ENCODE data around the gene GLP1R.
A peak's percentile ranks its signal among the peaks of the same experiment; 100 is the strongest.

GLP1R gene

DNA sequence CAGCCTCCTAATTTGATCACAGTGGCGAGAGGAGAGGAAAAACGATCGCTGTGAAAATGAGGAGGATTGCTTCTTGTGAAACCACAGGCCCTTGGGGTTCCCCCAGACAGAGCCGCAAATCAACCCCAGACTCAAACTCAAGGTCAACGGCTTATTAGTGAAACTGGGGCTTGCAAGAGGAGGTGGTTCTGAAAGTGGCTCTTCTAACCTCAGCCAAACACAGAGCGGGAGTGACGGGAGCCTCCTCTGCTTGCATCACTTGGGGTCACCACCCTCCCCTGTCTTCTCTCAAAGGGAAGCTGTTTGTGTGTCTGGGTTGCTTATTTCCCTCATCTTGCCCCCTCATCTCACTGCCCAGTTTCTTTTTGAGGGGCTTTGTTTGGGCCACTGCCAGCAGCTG, 37.7 kb downstream of the GLP1R start:
- no peak for DNase-seq (ENCODE audit: low read depth)

- DNase-seq (ENCODE audit: low read depth): no peak
Observed at GRCh38 chr6:39086711-39087110, 38.1 kb downstream of the GLP1R start.

- DNase-seq (ENCODE audit: low read depth): no peak
Observed at GRCh38 chr6:39087197-39087596, 38.6 kb downstream of the GLP1R start.

DNA sequence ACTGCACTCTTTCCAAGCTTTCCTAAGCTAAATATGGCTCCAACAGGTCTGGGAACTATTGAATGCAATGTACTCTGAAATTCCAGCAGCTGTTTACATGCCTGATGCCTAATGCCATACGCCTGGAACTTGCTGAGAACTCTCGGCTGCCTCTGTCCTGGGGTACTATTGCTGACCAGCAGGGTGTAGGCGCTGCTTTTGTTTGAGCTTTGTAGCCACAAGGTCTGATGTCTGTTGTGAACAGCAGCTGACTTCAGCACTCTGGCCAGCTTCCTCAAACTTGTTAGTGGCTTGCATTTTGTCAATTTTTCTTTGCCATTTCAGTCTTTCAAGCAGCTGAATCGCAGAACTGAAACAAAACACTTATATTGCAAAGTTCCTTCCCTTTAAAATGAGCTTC, 39.8 kb downstream of the GLP1R start:
- DNase-seq (ENCODE audit: low read depth): no peak

DNA sequence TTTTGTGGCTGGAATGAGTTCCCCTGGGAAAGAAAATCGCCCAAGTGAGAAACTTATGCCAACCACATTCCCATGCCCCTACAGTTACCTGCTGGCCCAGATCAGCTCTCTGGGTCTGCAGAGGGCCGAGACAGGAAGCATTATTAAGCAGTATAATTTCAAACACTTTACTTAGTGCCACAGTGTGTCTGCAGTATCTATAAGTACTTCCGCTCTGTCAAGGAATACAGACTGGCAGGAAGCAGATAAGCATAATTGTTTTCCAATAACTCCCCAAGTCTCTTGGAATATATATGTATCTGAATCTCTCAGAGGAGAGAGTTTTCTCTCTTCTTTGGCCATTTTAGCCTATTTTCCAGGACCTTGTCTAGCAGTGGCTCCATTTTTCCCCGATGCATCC, 41.5 kb downstream of the GLP1R start:
- no peak for DNase-seq (ENCODE audit: low read depth)

DNA sequence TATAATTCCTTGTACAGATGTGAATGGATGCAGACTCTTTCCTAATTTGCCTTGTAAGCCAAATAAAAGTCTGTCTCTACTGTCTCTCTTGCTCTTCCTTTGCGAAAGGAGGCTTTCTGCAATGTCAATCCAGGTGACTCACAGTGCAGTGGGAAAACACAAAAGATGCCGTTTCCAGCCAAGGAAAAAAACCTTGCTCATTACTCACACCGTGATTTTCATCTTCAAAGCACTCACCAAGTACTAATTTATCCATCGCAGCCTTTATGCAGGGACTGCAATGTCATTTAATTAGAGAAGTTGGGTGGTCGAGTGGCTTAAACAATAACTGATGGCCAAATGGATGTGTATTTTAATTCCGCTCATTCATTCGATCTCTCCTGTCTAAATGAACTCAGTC, 42.6 kb downstream of the GLP1R start:
- DNase-seq (ENCODE audit: low read depth): no peak

DNA sequence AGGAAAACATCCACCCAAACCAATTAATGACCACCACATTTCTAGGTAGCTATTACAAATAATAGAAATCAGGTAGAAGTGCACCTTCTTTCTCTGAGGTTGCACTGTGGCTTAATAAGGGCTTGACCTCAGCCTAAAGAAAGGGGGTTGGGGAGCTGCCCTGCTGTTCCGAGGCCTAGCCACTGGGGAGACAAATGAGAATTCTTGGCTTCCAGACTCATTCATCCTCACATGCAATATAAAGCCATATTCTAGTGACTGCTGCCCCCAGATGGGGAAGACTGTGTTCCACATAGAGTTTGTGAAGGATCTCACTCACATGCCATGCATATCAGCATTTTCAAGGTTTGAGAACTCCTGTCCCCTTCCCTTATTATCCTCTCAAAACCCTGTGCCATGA, 43.5 kb downstream of the GLP1R start:
- DNase-seq (ENCODE audit: low read depth): no peak

DNA sequence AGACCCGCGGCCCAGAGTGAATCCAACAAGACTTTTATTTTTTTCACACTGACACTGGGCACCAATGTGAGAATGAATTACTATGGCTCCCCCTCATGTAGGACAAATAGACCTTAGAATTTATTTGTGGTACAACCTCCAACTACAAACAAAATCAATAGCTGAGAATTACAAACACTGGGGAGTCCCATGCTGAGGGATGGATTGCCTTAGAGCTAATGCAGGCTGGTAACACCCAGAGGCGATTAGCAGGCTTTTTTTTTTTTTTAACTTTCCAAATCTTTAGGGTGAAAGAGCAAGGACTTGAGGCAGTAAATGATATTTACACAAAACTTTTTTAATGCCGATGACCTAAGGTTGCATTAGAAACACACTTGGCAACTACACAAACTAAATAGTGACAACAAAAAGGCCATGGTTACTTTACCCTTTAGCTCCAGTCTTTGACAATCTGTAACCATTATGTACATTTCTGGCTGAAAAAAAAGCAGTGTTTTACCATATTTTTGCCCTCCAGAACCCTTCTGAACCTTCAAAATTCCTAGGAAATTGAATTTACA, 44.6 kb downstream of the GLP1R start:
- no peak for DNase-seq (ENCODE audit: low read depth)

- DNase-seq (ENCODE audit: low read depth): no peak
Observed at GRCh38 chr6:39095578-39095977, 47.0 kb downstream of the GLP1R start.

- no peak for DNase-seq (ENCODE audit: low read depth)
Observed at GRCh38 chr6:39100358-39100757, 51.8 kb downstream of the GLP1R start.

DNA sequence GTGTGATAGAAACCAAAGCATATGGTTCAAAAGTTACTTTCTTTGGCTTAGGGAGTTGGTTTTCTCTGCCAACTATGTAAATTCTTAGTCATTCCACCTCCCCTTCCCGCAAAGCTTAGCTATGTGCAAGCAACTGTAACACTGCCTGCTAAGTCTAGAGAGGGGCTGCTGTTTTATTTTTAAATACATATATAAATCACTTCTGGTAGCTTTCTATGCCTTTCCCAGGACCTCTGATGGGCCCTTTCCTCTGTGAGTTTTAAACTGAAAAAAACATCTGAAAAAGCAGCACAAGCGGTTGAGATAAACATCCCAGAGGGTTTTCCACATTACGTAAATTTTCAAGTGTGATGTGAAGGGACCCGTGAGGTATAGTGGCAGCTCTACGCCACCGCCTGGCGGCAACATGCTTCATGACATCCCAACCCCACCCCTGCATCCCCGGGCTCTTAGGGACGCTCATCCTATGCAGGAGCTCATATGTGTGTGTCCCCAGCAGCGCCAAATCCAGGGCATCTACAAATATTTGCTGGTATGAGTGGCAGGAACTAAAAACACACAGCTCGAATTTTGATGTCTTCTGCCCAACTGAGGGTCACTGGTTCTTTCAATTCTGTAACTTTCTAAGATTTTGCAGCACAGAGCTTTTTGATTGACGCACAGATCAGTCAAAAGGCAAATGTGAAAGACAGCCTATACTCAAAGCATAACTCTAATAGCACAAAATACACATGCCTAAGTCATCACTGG, 53.7 kb downstream of the GLP1R start:
- DNase-seq (ENCODE audit: low read depth): no peak

- no peak for DNase-seq (ENCODE audit: low read depth)
Observed at GRCh38 chr6:39102821-39103136, 54.2 kb downstream of the GLP1R start.

GRCh38 chr6:39104528-39104927, 55.9 kb downstream of the GLP1R start:
- no peak for DNase-seq (ENCODE audit: low read depth)

DNA sequence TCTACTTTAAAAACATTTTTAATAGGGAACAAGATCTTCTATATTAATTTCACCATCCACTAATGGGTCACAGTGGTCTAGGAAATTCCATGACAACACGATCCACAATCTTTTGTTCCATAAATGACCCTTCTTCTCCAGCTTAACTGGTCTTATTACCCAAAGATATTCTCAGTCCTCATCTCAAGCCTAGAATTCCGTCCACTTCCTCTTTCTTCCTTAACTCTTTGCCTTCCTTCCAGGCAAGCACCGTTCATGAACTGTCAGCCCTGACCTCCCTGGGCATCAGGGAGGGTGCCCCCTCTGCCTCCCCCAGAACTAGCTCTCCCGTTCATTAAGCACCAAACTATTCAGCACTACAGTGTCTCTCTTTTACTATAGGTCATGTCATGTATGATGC, 58.5 kb downstream of the GLP1R start:
- DNase-seq (ENCODE audit: low read depth): no peak

- no peak for DNase-seq (ENCODE audit: low read depth)
Observed at GRCh38 chr6:39107641-39108040, 59.1 kb downstream of the GLP1R start.

DNA sequence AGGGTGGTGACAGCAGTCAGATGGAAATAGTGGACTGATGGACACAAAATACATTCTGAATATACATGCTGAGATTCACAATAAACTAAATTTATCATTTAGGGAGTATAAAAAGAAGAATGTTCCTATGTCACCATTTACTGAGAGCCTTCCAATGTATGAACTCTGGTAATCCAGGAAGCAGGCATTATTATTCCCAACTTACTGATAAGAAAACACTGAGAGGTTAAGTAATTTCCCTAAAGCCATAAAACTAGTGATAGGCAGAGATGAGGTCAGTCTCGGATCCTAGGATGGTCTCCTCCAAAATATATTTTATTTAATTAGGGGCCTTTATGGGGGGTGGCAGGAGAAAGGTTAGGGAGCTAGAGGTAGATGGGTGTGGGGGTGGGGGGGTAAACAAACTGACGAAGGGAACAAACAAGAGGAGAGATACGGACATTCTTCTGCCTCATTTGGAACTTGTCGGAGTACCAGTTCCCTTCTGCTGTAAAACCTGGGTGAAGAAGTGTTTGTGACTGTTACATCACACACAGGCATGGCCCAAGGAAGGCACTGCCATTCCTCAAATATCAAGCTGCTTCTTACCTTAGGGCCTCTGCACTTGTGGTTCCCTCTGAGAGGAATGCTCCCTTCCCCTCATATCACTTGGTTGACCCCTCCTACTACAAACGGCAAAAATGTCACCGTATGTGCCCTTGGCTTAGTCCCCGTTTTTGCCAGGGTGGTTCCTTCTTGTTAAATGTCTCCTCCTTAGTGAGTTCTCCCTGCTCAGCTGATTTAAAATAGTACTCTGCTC, 59.7 kb downstream of the GLP1R start:
- no peak for DNase-seq (ENCODE audit: low read depth)

DNA sequence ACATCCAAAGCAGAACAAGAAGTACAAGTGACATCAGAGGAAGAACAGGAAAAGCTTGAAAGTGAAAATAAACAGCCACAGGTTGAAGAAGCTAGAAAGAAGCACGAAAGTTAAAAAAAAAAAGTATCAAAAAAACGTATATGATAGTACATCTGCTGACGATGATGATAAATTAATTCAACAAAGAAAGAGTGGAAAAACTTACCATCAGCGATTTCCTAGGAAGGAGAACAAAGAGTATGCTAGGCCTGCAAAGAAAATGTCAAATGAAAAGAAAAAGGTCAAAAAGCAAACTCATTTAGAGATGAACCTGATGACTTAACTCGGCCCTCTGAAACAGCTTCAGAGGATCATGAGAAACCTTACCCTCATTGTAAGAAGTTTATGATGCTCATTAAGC, 62.7 kb downstream of the GLP1R start:
- no peak for DNase-seq (ENCODE audit: low read depth)

- no peak for DNase-seq (ENCODE audit: low read depth)
Observed at GRCh38 chr6:39113788-39114187, 65.2 kb downstream of the GLP1R start.

DNA sequence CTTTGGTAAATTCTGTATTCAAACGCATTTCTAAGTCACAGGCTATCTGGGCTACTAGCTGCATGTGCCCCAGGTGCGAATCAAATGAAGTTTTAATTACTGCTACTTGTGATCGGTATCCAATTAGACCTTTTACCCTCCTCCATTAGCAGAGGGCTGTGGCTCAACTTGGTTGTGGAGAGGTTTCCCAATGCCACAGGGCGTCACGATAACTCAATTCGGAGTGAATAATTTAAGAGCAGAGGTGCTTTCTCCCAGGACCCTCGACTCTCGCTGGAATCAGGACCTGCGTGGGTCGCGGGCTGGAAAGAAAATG, 65.8 kb downstream of the GLP1R start:
- no peak for DNase-seq (ENCODE audit: low read depth)

DNA sequence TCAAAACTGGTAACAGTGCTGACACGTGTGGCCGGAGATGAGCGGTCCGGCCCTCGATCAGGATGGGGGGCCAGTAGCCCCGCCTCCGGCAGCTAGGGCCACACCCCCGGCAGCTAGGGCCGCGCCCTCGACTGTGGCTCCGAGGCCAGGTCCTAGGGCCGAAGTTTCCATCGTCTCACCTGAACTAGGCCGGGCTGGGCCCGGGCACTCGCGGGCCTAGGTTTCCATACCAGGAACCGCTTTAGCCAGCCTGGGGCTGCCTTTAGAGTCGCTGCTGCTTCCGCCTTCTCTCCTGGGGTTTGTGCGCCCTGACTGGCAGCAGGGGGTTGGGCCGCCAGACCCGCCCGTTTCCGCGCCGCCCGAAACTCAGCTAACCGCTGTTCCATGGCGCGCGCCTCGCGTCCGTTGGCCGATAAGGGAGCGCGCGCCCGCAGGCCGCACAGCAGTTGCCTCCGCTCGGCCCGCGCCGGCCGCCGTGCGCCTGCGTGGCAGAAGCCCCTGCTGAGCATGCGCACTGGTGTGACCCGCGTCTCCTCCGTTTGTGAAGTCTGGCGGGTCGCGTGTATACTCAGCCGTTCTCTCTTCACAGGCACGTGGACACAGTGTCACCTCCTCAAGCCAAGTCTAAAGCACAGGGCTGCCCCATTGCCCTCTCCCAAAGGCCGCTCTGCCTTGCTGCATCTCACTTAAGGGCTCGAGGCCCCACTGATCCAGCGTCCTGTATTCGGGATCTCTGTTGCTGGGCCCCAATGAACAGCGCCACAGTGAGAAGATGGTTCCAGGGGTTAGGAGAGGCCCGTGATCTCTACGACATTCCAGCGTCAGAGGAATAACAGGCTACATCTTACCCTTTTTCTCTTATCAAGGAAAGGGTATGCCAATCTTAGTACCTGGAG, 66.4 kb downstream of the GLP1R start, which contains the start of gene SAYSD1:
TSS of gene SAYSD1 (minus strand) at position 483 of the 896 bp plus-strand sequence. CDS start at position 386, 97 bp downstream.
- peak; percentile 87 for DNase-seq (ENCODE audit: low read depth)

DNA sequence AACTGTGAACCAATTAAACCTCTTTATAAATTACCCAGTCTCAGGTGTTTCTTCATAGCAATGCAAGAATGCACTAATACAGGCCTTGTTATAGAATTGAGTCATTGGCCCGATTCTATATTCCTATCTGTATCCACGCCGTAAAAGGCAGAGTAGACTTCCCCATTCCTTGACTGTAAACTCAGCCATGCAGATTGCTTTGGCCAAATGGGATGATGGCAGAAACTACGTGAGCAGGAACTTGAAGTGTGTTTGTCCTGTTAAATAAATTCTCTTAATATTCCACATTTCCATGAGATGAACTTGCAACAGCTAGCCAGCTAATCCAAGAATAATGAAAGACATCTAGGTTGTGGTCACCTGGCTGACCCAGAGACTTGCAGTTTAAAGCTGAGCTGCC, 70.3 kb downstream of the GLP1R start:
- no peak for DNase-seq (ENCODE audit: low read depth)

DNA sequence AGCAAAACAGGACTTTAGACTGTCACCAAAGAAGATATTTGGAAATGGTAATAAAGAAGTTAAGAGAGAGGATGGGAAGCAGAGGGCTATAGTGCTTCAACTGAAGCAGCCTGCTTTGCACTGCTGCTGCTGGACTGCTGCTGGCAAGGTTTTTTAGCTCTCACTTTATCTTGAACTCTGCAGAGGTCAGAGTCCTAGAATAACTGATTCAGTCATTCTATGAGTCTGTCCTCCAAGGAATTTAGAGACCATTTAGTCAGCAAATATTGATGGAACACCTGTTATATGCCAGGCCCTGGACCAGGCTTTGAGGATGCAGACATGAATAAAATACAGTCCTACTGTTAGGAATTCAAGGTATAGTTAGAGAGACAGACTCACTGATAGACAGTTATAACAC, 75.5 kb downstream of the GLP1R start:
- DNase-seq (ENCODE audit: low read depth): no peak

GRCh38 chr6:39128106-39128505, 79.5 kb downstream of the GLP1R start:
- DNase-seq (ENCODE audit: low read depth): no peak

Measured in stimulated activated CD8-positive, alpha-beta memory T cell treated with anti-CD3 and anti-CD28 coated beads, Interleukin-12 subunit alpha, Interleukin-12 subunit beta, amount 100 ng/mL, for 1 hour (primary cell).